GM23338 (cell line): Measurements from ENCODE around the gene KMT2C.
"Not testable (repeated sequence)": the region's sequence is repeated elsewhere in the genome, so short reads cannot be mapped to it uniquely, and the experiment has no call there.

Experiments
- CREB1 ChIP-seq: fragments of 250-450 bp; sonication (Bioruptor Pico); IDR thresholded peaks from 2 replicates; pipeline ENCODE4 v1.5.0; 2020; ENCODE audit warnings: low read depth, mild to moderate bottlenecking, moderate library complexity
- CTCF ChIP-seq, 2 experiments: fragments of 200-600 bp in 1 of 2; sonication (generic) in 1 of 2; conservative IDR thresholded peaks; 2 replicates each; pipeline versions ENCODE4 v1.5.1 to v1.6.1; 2016 to 2017; ENCODE audit warnings: antibody characterized with exemption in 2 of 2, low read depth in 2 of 2, mild to moderate bottlenecking in 2 of 2, moderate library complexity in 1 of 2
- ETS1 ChIP-seq: IDR thresholded peaks from 2 replicates; pipeline ENCODE4 v1.6.1; 2016; ENCODE audit warnings: antibody characterized with exemption
- EZH2 ChIP-seq: fragments of 200-600 bp; sonication (generic); IDR thresholded peaks from one replicate; pipeline ENCODE4 v1.8.0; 2017; ENCODE audit warnings: antibody characterized with exemption, mild to moderate bottlenecking, low read depth; ENCODE audit not compliant: unreplicated experiment
- EZH2phosphoT487 ChIP-seq: fragments of 200-600 bp; sonication (generic); IDR thresholded peaks from one replicate; pipeline ENCODE4 v1.8.1; 2018; ENCODE audit warnings: antibody characterized with exemption; ENCODE audit not compliant: unreplicated experiment
- JUNB ChIP-seq: IDR thresholded peaks from one replicate; pipeline ENCODE4 v1.6.1; 2016; ENCODE audit warnings: antibody characterized with exemption; ENCODE audit not compliant: unreplicated experiment
- POLR2AphosphoS5 ChIP-seq: IDR thresholded peaks from 2 replicates; pipeline ENCODE4 v1.6.1; 2016; ENCODE audit warnings: antibody characterized with exemption, low read depth
- REST ChIP-seq: IDR thresholded peaks from one replicate; pipeline ENCODE4 v1.6.1; 2018; ENCODE audit warnings: antibody characterized with exemption; ENCODE audit not compliant: unreplicated experiment
- STAT1 ChIP-seq: IDR thresholded peaks from one replicate; pipeline ENCODE4 v1.6.1; 2016; ENCODE audit warnings: antibody characterized with exemption; ENCODE audit not compliant: unreplicated experiment
- ZNF114 ChIP-seq: fragments of 250-450 bp; sonication (Bioruptor Pico); IDR thresholded peaks from 2 replicates; pipeline ENCODE4 v1.5.0; 2020; ENCODE audit warnings: mild to moderate bottlenecking, moderate library complexity
- ZNF462 ChIP-seq: fragments of 250-450 bp; sonication (Bioruptor Pico); IDR thresholded peaks from 2 replicates; pipeline ENCODE4 v1.5.0; 2020; ENCODE audit warnings: mild to moderate bottlenecking, moderate library complexity

GRCh38 chr7:152380931-152381578, 54.7 kb downstream of the KMT2C start:
- TF ChIP-seq CTCF (conservative IDR thresholded peaks at IDR 0.05; ENCODE audit: low read depth in 2 of 2); REST; EZH2phosphoT487; EZH2; ZNF462; STAT1; POLR2AphosphoS5; JUNB; ZNF114 (CRISPR knock-in tag); CREB1 (CRISPR knock-in tag); ETS1: not testable (repeated sequence)
